RWPE1 (cell line): ENCODE measurements around the gene PRKCH.

Experiments
- CTCF ChIA-PET: fragments of 350-600 bp; sonication (Branson Sonifier 250); formaldehyde crosslinking; extraction: SDS; loops from one replicate; lab custom pipeline; 2021; lab: Yijun Ruan, JAX
- POLR2A ChIA-PET: fragments of 400-600 bp; formaldehyde crosslinking; extraction: SDS; loops from one replicate; lab custom pipeline; 2020; ENCODE audit warnings: antibody characterized with exemption; ENCODE audit not compliant: low non-redundant PET; lab: Yijun Ruan, JAX
- DNase-seq: peaks from one replicate; pipeline ENCODE4 v3.0.0; 2012; ENCODE audit warnings: low spot score
- H3K27ac ChIP-seq: fragments of 450-650 bp; 2 replicates; pipeline ENCODE4 v1.5.1; 2017
- CTCF ChIP-seq: fragments of 450-650 bp; conservative IDR thresholded peaks from 2 replicates; pipeline ENCODE4 v1.5.1; 2017; ENCODE audit warnings: low read depth, mild to moderate bottlenecking

The PRKCH gene

GRCh38 chr14:61321385-61322010 is at the start of gene PRKCH:
Gene PRKCH, plus strand, starts transcription at chr14:61321579. Its CDS starts 523 bp downstream, at chr14:61322102.
- CTCF ChIA-PET = interaction anchor here (0.6 to 0.7 kb wide), 3 partner anchors 34 to 134 kb away, joined by 3 to 8 read pairs (median 3); no protein-coding TSS in a partner anchor
- H3K27ac ChIP-seq = peak within 1 kb of the TSS; percentile 92

GRCh38 chr14:61277232-61277631 is 44.1 kb upstream of the PRKCH start:
- no peak for TF ChIP-seq CTCF
- POLR2A ChIA-PET = no interaction called here

More at GRCh38 chr14:61321385-61322010, at the start of gene PRKCH:
- DNase-seq = peak; percentile 67
- TF ChIP-seq CTCF = peak; percentile 40
- POLR2A ChIA-PET = interaction anchor here (0.7 kb wide), 2 partner anchors 44 to 99 kb away, joined by 3 read pairs; no protein-coding TSS in a partner anchor

GRCh38 chr14:61277784-61278183 is 43.6 kb upstream of the PRKCH start:
- POLR2A ChIA-PET = no interaction called here
- no peak for TF ChIP-seq CTCF
- CTCF ChIA-PET = no interaction called here
- H3K27ac ChIP-seq = no peak overlapping the region
- no peak for DNase-seq

More at GRCh38 chr14:61277232-61277631, 44.1 kb upstream of the PRKCH start:
- CTCF ChIA-PET = no interaction called here
- no peak overlapping the region for H3K27ac ChIP-seq
- no peak for DNase-seq

- TF ChIP-seq CTCF = no peak
- ChIA-PET CTCF (interaction anchor here (0.6 kb wide), 2 partner anchors 558 to 740 kb away, joined by 3 to 4 read pairs; no protein-coding TSS in a partner anchor), POLR2A (interaction anchor here (0.5 kb wide), 1 partner anchor 633 kb away, joined by 3 read pairs; no protein-coding TSS in a partner anchor)
- no peak overlapping the region for H3K27ac ChIP-seq
- no peak for DNase-seq
These were observed 42.3 kb upstream of the PRKCH start for GRCh38 chr14:61279082-61279481.

- POLR2A ChIA-PET = interaction anchor here (0.5 kb wide), 1 partner anchor 108 kb away, joined by 3 read pairs; no protein-coding TSS in a partner anchor
- TF ChIP-seq CTCF = no peak
- CTCF ChIA-PET = no interaction called here
- no peak overlapping the region for H3K27ac ChIP-seq
- DNase-seq = peak; percentile 26
These were observed 41.3 kb upstream of the PRKCH start for GRCh38 chr14:61280092-61280525.

- peak; percentile 25 for TF ChIP-seq CTCF
These were observed 40.7 kb upstream of the PRKCH start for GRCh38 chr14:61280526-61281185.

More at GRCh38 chr14:61280526-61281185, 40.7 kb upstream of the PRKCH start:
- H3K27ac ChIP-seq = no peak overlapping the region
- CTCF ChIA-PET = interaction anchor here (0.5 to 0.7 kb wide), 3 partner anchors 9 to 188 kb away, joined by 3 to 5 read pairs (median 5); no protein-coding TSS in a partner anchor
- peak; percentile 46 for DNase-seq
- POLR2A ChIA-PET = interaction anchor here (0.5 to 0.7 kb wide), 3 partner anchors 39 to 245 kb away, joined by 3 read pairs; no protein-coding TSS in a partner anchor
